ENCODE measurements around the gene ACKR4.

ACKR4 gene

GRCh38 chr3:132643366-132643765 lies 46.3 kb downstream of the ACKR4 start:
- DNase-seq = no peak

GRCh38 chr3:132645058-132645457 lies 48.0 kb downstream of the ACKR4 start:
- no peak for DNase-seq

- no peak for DNase-seq
These were observed 53.1 kb downstream of the ACKR4 start for GRCh38 chr3:132650153-132650552.

Measured in T-helper 9 cell (primary cell).